Neural cell (in vitro differentiated cells): ENCODE results near the gene ETFA. TPM values are rescaled to one million over a fixed set of nuclear protein-coding genes. Genes with fewer than 3 reads are reported as not detected.

Experiments
- H2AFZ ChIP-seq: fragments of 200-600, 300-800 bp; sonication (generic), shearing (Covaris generic); 2 replicates; pipeline ENCODE4 v1.6.0; 2014; ENCODE audit warnings: low read depth, mild to moderate bottlenecking, antibody characterized with exemption, low read length, moderate library complexity
- H3F3A ChIP-seq: fragments of 200-600 bp; shearing (Covaris generic); 2 replicates; pipeline ENCODE4 v1.6.1; 2016; ENCODE audit warnings: mild to moderate bottlenecking, moderate library complexity, mixed read lengths, antibody characterized with exemption, low read length; ENCODE audit not compliant: insufficient read depth, poor library complexity, severe bottlenecking
- H3K27ac ChIP-seq: fragments of 200-600, 300-800 bp; sonication (generic), shearing (Covaris generic); 2 replicates; pipeline ENCODE4 v1.5.1; 2014; ENCODE audit warnings: mild to moderate bottlenecking, low read length, moderate library complexity
- H3K27me3 ChIP-seq: fragments of 300-800, 200-600 bp; sonication (generic), shearing (Covaris generic); 2 replicates; pipeline ENCODE4 v1.6.0; 2014; ENCODE audit warnings: mild to moderate bottlenecking, low read depth, low read length, moderate library complexity; ENCODE audit not compliant: insufficient read depth
- H3K36me3 ChIP-seq: fragments of 300-800, 200-600 bp; sonication (generic), shearing (Covaris generic); 2 replicates; pipeline ENCODE4 v1.5.1; 2014; ENCODE audit warnings: mild to moderate bottlenecking, antibody characterized with exemption, low read length, moderate library complexity; ENCODE audit not compliant: insufficient read depth
- H3K4me2 ChIP-seq: fragments of 300-800, 200-600 bp; sonication (generic), shearing (Covaris generic); 2 replicates; pipeline ENCODE4 v1.6.0; 2014; ENCODE audit warnings: mild to moderate bottlenecking, low read length
- H3K4me3 ChIP-seq: fragments of 300-800, 200-600 bp; sonication (generic), shearing (Covaris generic); 2 replicates; pipeline ENCODE4 v1.5.1; 2014; ENCODE audit warnings: mild to moderate bottlenecking, low read length, moderate library complexity
- H3K79me2 ChIP-seq: fragments of 200-600 bp; shearing (Covaris generic); replicated peaks from 2 replicates; pipeline ENCODE4 v1.6.0; 2014; ENCODE audit warnings: mild to moderate bottlenecking, low read length, moderate library complexity; ENCODE audit not compliant: insufficient read depth
- H3K9ac ChIP-seq: fragments of 300-800, 200-600 bp; sonication (generic), shearing (Covaris generic); 2 replicates; pipeline ENCODE4 v1.6.1; 2016; ENCODE audit warnings: mild to moderate bottlenecking, low read length, mixed read lengths
- H3K9me2 ChIP-seq: fragments of 200-600 bp; shearing (Covaris generic); 2 replicates; pipeline ENCODE4 v1.6.1; 2016; ENCODE audit warnings: mild to moderate bottlenecking, low read length, mixed read lengths; ENCODE audit not compliant: insufficient read depth
- H3K9me3 ChIP-seq: fragments of 200-600, 300-800 bp; sonication (generic), shearing (Covaris generic); 2 replicates; pipeline ENCODE4 v1.6.1; 2016; ENCODE audit warnings: mild to moderate bottlenecking, mixed run types, low read length, moderate library complexity, mixed read lengths
- H4K20me1 ChIP-seq: fragments of 200-600 bp; shearing (Covaris generic); 2 replicates; pipeline ENCODE4 v1.6.1; 2016; ENCODE audit warnings: mild to moderate bottlenecking, mixed run types; ENCODE audit not compliant: insufficient read depth
- EP300 ChIP-seq: fragments of 450-650 bp; conservative IDR thresholded peaks from 2 replicates; pipeline ENCODE4 v1.6.1; 2014; ENCODE audit warnings: antibody characterized with exemption, mild to moderate bottlenecking, moderate library complexity; ENCODE audit not compliant: poor library complexity, severe bottlenecking
- EZH2 ChIP-seq: fragments of 200-600, 300-800 bp; shearing (Covaris generic), sonication (generic); IDR thresholded peaks from 2 replicates; pipeline ENCODE4 v1.6.1; 2014; ENCODE audit warnings: antibody characterized with exemption, low read length, borderline replicate concordance, mild to moderate bottlenecking; ENCODE audit not compliant: insufficient read depth, poor library complexity, severe bottlenecking
- MXI1 ChIP-seq: fragments of 450-650 bp; conservative IDR thresholded peaks from 2 replicates; pipeline ENCODE4 v1.6.1; 2014; ENCODE audit warnings: antibody characterized with exemption, mild to moderate bottlenecking; ENCODE audit not compliant: poor library complexity, severe bottlenecking
- POLR2AphosphoS5 ChIP-seq: IDR thresholded peaks from 2 replicates; pipeline ENCODE4 v1.6.1; 2012
- RAD21 ChIP-seq: fragments of 450-650 bp; conservative IDR thresholded peaks from 2 replicates; pipeline ENCODE4 v1.6.1; 2014; ENCODE audit warnings: antibody characterized with exemption, mild to moderate bottlenecking, moderate library complexity
- REST ChIP-seq: IDR thresholded peaks from 2 replicates; pipeline ENCODE4 v1.6.1; 2012; ENCODE audit warnings: borderline replicate concordance
- SMC3 ChIP-seq: fragments of 450-650 bp; conservative IDR thresholded peaks from 2 replicates; pipeline ENCODE4 v1.6.1; 2014; ENCODE audit warnings: antibody characterized with exemption, mild to moderate bottlenecking, moderate library complexity; ENCODE audit not compliant: poor library complexity
- TAF1 ChIP-seq: IDR thresholded peaks from 2 replicates; pipeline ENCODE4 v1.6.1; 2012; ENCODE audit warnings: low read depth
- polyA plus RNA-seq: library from polyadenylated mRNA; depleted of rRNA; stranded (reverse); fragments of >200 nt; gene quantifications from 2 replicates; pipeline ENCODE4 v1.2.3, GENCODE V29; 2014
- TF ChIP-seq, protein P1 (sequence below): fragments of 450-650 bp; IDR thresholded peaks from 2 replicates; pipeline ENCODE4 v1.5.1; 2014; ENCODE audit warnings: antibody characterized with exemption, mild to moderate bottlenecking, moderate library complexity; ENCODE audit not compliant: poor library complexity, severe bottlenecking

The ETFA gene
- polyA plus RNA-seq, 1 donor from 2014 or later: 145 TPM

DNA sequence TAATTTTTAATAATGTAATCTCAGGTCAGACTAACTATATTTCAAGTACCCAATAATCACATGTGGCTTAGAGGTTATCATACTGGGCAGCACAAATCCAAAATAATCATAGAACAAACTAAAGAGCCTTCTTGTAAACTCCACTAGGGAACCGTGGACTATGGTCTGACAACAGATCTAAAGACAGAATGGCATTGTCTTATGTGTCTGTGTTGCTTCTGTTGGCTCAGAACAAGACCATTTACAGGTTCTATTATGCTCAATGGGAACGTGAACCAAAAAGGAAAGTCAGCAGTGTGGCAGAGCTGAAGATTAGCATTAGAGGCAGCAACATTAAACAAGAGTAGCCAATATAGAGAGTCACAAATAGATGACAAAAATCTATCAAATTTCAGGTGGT is 74.9 kb downstream of the ETFA start:
- H4K20me1 ChIP-seq: no peaks in the 10 kb centered on the region
- no peak overlapping the region for H3K4me3 ChIP-seq
- TF ChIP-seq, protein P1, sequence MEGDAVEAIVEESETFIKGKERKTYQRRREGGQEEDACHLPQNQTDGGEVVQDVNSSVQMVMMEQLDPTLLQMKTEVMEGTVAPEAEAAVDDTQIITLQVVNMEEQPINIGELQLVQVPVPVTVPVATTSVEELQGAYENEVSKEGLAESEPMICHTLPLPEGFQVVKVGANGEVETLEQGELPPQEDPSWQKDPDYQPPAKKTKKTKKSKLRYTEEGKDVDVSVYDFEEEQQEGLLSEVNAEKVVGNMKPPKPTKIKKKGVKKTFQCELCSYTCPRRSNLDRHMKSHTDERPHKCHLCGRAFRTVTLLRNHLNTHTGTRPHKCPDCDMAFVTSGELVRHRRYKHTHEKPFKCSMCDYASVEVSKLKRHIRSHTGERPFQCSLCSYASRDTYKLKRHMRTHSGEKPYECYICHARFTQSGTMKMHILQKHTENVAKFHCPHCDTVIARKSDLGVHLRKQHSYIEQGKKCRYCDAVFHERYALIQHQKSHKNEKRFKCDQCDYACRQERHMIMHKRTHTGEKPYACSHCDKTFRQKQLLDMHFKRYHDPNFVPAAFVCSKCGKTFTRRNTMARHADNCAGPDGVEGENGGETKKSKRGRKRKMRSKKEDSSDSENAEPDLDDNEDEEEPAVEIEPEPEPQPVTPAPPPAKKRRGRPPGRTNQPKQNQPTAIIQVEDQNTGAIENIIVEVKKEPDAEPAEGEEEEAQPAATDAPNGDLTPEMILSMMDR: no peak
- TF ChIP-seq EP300 (no peak), EZH2 (no peak), POLR2AphosphoS5 (no peak), RAD21 (no peak), SMC3 (no peak), REST (no peak), MXI1 (no peak), TAF1 (no peak)
- no peaks in the 10 kb centered on the region for H3K79me2 ChIP-seq
- no peak overlapping the region for H3K9ac ChIP-seq
- no peaks in the 10 kb centered on the region for H3K36me3 ChIP-seq
- H3K4me2 ChIP-seq: no peak overlapping the region
- H3K9me3 ChIP-seq: no peaks in the 10 kb centered on the region
- H3K27me3 ChIP-seq: no peaks in the 10 kb centered on the region
- no peaks in the 10 kb centered on the region for H3F3A ChIP-seq
- H2AFZ ChIP-seq: no peak overlapping the region
- H3K27ac ChIP-seq: no peak overlapping the region
- H3K9me2 ChIP-seq: no peaks in the 10 kb centered on the region

DNA sequence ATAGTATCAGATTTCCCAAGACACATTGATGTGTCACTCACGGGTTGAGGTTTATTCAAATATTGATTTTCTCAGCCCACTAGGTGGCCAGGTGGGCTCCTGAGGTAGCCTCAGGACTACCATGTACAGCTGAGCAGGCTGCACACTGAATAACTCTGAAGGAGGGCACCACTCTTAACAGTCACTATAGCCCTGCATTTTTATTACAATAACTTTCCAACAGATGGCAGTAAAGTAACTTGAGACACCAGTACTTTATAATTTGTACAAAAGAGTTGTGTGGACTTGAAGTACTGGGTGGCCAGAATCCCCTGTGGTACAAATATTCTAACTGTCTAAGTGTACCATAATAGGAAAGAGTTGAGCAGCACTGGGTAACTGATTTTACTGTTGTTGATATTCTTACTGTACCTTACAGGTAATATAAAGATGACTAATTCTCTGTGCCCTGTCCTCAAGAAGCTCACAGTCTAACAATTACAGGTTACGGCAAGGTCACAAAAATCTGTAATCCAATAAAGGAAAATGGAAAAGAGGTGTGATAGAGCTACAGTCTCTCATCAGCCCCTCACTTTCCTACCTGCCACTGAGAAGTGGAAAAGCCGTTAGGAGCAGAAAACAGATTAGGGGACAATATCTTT is 76.0 kb downstream of the ETFA start:
- Histone ChIP-seq H3F3A (no peaks in the 10 kb centered on the region), H3K9me3 (no peaks in the 10 kb centered on the region), H3K79me2 (no peaks in the 10 kb centered on the region), H3K4me3 (no peak overlapping the region), H4K20me1 (no peaks in the 10 kb centered on the region), H3K4me2 (no peak overlapping the region), H3K9ac (no peak overlapping the region), H2AFZ (no peak overlapping the region), H3K9me2 (no peaks in the 10 kb centered on the region), H3K27me3 (no peaks in the 10 kb centered on the region), H3K36me3 (no peaks in the 10 kb centered on the region), H3K27ac (no peak overlapping the region)
- TF ChIP-seq SMC3 (peak; percentile 28), RAD21 (peak; percentile 53), MXI1 (no peak), REST (no peak)
- TF ChIP-seq, protein P1: peak; percentile 53
